ENCODE data around the gene PCDHGB1. TPM values are rescaled to one million over a fixed set of nuclear protein-coding genes. Genes with fewer than 3 reads are reported as not detected.

Gene PCDHGB1
- total RNA-seq, 4 donors from 2014 or later: 2.0 to 9.5 (median 4.2) TPM

DNA sequence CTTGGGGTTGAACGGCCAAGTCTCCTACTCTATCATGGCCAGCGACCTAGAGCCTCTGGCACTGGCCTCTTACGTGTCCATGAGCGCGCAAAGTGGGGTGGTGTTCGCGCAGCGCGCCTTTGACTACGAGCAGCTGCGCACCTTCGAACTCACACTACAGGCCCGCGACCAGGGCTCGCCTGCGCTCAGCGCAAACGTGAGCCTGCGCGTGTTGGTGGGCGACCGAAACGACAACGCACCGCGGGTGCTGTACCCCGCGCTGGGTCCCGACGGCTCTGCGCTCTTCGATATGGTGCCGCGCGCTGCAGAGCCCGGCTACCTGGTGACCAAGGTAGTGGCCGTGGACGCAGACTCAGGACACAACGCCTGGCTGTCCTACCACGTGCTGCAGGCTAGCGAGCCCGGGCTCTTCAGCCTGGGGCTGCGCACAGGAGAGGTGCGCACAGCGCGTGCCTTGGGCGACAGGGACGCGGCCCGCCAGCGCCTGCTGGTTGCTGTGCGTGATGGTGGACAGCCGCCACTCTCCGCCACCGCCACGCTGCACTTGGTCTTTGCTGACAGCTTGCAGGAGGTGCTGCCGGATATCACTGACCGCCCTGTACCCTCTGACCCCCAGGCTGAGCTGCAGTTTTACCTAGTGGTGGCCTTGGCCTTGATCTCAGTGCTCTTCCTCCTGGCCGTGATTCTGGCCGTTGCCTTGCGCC, 49.8 kb downstream of the PCDHGB1 start:
- Histone ChIP-seq H3K4me3 (no peak overlapping the region), H3K27ac (no peak overlapping the region), H3K4me1 (peaks cover 0 to 4% (median 0%) of the 10 kb centered on the region in 3 donors), H3K9me3 (peaks cover 3 to 96% (median 9%) of the 10 kb centered on the region in 3 donors), H3K36me3 (peaks cover 0 to 10% of the 10 kb centered on the region in 2 donors), H3K27me3 (peaks cover 8% of the 10 kb centered on the region)
- no peak for ATAC-seq
- WGBS, 2 donors (ENCODE audit: low coverage in 1 of 2): 40% methylated on average over 3 of the region's 61 CpGs; no CpG with 5 or more reads in 1 of the 2 donors
- TF ChIP-seq, protein P1, sequence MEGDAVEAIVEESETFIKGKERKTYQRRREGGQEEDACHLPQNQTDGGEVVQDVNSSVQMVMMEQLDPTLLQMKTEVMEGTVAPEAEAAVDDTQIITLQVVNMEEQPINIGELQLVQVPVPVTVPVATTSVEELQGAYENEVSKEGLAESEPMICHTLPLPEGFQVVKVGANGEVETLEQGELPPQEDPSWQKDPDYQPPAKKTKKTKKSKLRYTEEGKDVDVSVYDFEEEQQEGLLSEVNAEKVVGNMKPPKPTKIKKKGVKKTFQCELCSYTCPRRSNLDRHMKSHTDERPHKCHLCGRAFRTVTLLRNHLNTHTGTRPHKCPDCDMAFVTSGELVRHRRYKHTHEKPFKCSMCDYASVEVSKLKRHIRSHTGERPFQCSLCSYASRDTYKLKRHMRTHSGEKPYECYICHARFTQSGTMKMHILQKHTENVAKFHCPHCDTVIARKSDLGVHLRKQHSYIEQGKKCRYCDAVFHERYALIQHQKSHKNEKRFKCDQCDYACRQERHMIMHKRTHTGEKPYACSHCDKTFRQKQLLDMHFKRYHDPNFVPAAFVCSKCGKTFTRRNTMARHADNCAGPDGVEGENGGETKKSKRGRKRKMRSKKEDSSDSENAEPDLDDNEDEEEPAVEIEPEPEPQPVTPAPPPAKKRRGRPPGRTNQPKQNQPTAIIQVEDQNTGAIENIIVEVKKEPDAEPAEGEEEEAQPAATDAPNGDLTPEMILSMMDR (IDR thresholded peaks at IDR 0.05): no peak

Other genes starting within 250 kb of the PCDHGB1 start
- gene PCDHB3, start 249.6 kb upstream of the PCDHGB1 start, total RNA-seq: 1 to 10 TPM in 3 of 4 donors, under 1 TPM in 1; 0.78 to 2.3 (median 2.0) TPM
- 1 to 10 TPM; 2.8 to 5.6 (median 4.8) TPM for gene PCDHB4, start 228.3 kb upstream of the PCDHGB1 start, total RNA-seq
- 1 to 10 TPM; 3.2 to 8.6 (median 5.8) TPM for gene PCDHB5, start 214.9 kb upstream of the PCDHGB1 start, total RNA-seq
- 1 to 10 TPM; 1.0 to 2.0 (median 1.5) TPM for gene PCDHB6, start 200.0 kb upstream of the PCDHGB1 start, total RNA-seq
- 1 to 10 TPM; 1.7 to 3.0 (median 2.4) TPM for gene PCDHB7, start 177.5 kb upstream of the PCDHGB1 start, total RNA-seq
- 1 to 10 TPM in 3 of 4 donors, under 1 TPM in 1; 0.27 to 1.5 (median 1.2) TPM for gene PCDHB8, start 172.3 kb upstream of the PCDHGB1 start, total RNA-seq
- 1 to 10 TPM; 4.4 to 5.2 (median 4.8) TPM for gene PCDHB16, start 167.7 kb upstream of the PCDHGB1 start, total RNA-seq
- 10 to 100 TPM in 1 of 4 donors, 1 to 10 TPM in 3; 1.9 to 10.9 (median 3.0) TPM for gene PCDHB9, start 162.9 kb upstream of the PCDHGB1 start, total RNA-seq
- gene PCDHB10, start 157.7 kb upstream of the PCDHGB1 start, total RNA-seq: 1 to 10 TPM; 3.0 to 6.4 (median 4.1) TPM
- gene PCDHB11, start 150.5 kb upstream of the PCDHGB1 start, total RNA-seq: 1 to 10 TPM in 3 of 4 donors, under 1 TPM in 1; 0.99 to 5.4 (median 3.0) TPM
- gene PCDHB12, start 141.4 kb upstream of the PCDHGB1 start, total RNA-seq: 1 to 10 TPM in 3 of 4 donors, under 1 TPM in 1; 0.67 to 5.1 (median 3.4) TPM
- gene PCDHB13, start 136.2 kb upstream of the PCDHGB1 start, total RNA-seq: 10 to 100 TPM in 1 of 4 donors, 1 to 10 TPM in 3; 2.7 to 11.7 (median 6.1) TPM
- gene PCDHB14, start 126.8 kb upstream of the PCDHGB1 start, total RNA-seq: 10 to 100 TPM in 1 of 4 donors, 1 to 10 TPM in 3; 5.4 to 12.8 (median 7.8) TPM
- 1 to 10 TPM; 3.2 to 6.6 (median 4.1) TPM for gene PCDHB15, start 104.7 kb upstream of the PCDHGB1 start, total RNA-seq
- 1 to 10 TPM in 2 of 4 donors, not detected in 2; 1.2 to 3.1 TPM for gene SLC25A2, start 46.0 kb upstream of the PCDHGB1 start, total RNA-seq
- gene TAF7, start 29.3 kb upstream of the PCDHGB1 start, total RNA-seq: 10 to 100 TPM; 58.7 to 75.9 (median 61.4) TPM
- gene PCDHGA1, start 19.6 kb upstream of the PCDHGB1 start, total RNA-seq: 1 to 10 TPM in 2 of 4 donors, under 1 TPM in 2; 0.67 to 1.3 (median 1.1) TPM
- gene PCDHGA2, start 11.3 kb upstream of the PCDHGB1 start, total RNA-seq: 1 to 10 TPM; 3.2 to 5.6 (median 4.4) TPM
- gene PCDHGA3, start 6.3 kb upstream of the PCDHGB1 start, total RNA-seq: 1 to 10 TPM; 1.3 to 5.7 (median 2.8) TPM
- gene PCDHGA4, start 4.9 kb downstream of the PCDHGB1 start, total RNA-seq: 10 to 100 TPM in 1 of 4 donors, 1 to 10 TPM in 3; 2.4 to 12.0 (median 6.3) TPM
- gene PCDHGB2, start 9.9 kb downstream of the PCDHGB1 start, total RNA-seq: 10 to 100 TPM in 1 of 4 donors, 1 to 10 TPM in 3; 2.7 to 15.6 (median 4.1) TPM
- 10 to 100 TPM in 1 of 4 donors, 1 to 10 TPM in 3; 2.6 to 12.5 (median 4.8) TPM for gene PCDHGA5, start 14.1 kb downstream of the PCDHGB1 start, total RNA-seq
- gene PCDHGB3, start 20.1 kb downstream of the PCDHGB1 start, total RNA-seq: 1 to 10 TPM; 1.5 to 10.0 (median 4.7) TPM
- 10 to 100 TPM in 1 of 4 donors, 1 to 10 TPM in 3; 2.0 to 11.1 (median 5.7) TPM for gene PCDHGA6, start 23.8 kb downstream of the PCDHGB1 start, total RNA-seq
- gene PCDHGA7, start 32.6 kb downstream of the PCDHGB1 start, total RNA-seq: 10 to 100 TPM in 1 of 4 donors, 1 to 10 TPM in 3; 2.7 to 14.3 (median 7.6) TPM
- 10 to 100 TPM in 1 of 4 donors, 1 to 10 TPM in 3; 3.1 to 14.8 (median 6.0) TPM for gene PCDHGB4, start 37.6 kb downstream of the PCDHGB1 start, total RNA-seq
- 1 to 10 TPM; 3.0 to 6.8 (median 3.6) TPM for gene PCDHGA8, start 42.5 kb downstream of the PCDHGB1 start, total RNA-seq
- 10 to 100 TPM in 2 of 4 donors, 1 to 10 TPM in 2; 4.0 to 12.9 (median 9.8) TPM for gene PCDHGB5, start 47.8 kb downstream of the PCDHGB1 start, total RNA-seq
- gene PCDHGA9, start 52.7 kb downstream of the PCDHGB1 start, total RNA-seq: 1 to 10 TPM; 3.3 to 8.6 (median 5.9) TPM
- gene PCDHGB6, start 57.9 kb downstream of the PCDHGB1 start, total RNA-seq: 10 to 100 TPM in 1 of 4 donors, 1 to 10 TPM in 3; 5.7 to 11.7 (median 6.5) TPM
- gene PCDHGA10, start 62.9 kb downstream of the PCDHGB1 start, total RNA-seq: 1 to 10 TPM; 2.9 to 8.2 (median 4.7) TPM
- 10 to 100 TPM; 12.3 to 19.3 (median 15.3) TPM for gene PCDHGB7, start 67.6 kb downstream of the PCDHGB1 start, total RNA-seq
- gene PCDHGA11, start 71.0 kb downstream of the PCDHGB1 start, total RNA-seq: 10 to 100 TPM in 1 of 4 donors, 1 to 10 TPM in 3; 1.9 to 12.3 (median 3.9) TPM
- gene PCDHGA12, start 80.4 kb downstream of the PCDHGB1 start, total RNA-seq: 10 to 100 TPM in 1 of 4 donors, 1 to 10 TPM in 3; 5.3 to 15.4 (median 9.8) TPM
- gene PCDHGC3, start 125.9 kb downstream of the PCDHGB1 start, total RNA-seq: 10 to 100 TPM; 52.6 to 95.6 (median 63.2) TPM
- 10 to 100 TPM in 1 of 4 donors, 1 to 10 TPM in 2, under 1 TPM in 1; 0.10 to 12.9 (median 2.4) TPM for gene PCDHGC4, start 134.9 kb downstream of the PCDHGB1 start, total RNA-seq
- 1 to 10 TPM in 3 of 4 donors, under 1 TPM in 1; 0.07 to 5.1 (median 1.8) TPM for gene PCDHGC5, start 139.0 kb downstream of the PCDHGB1 start, total RNA-seq